ENCODE measurements around the gene GPC5. TPM values are rescaled to one million over a fixed set of nuclear protein-coding genes. Genes with fewer than 3 reads are reported as not detected.

The GPC5 gene
- polyA plus RNA-seq, 10 donors, result 0.16 to 0.77 (median 0.26) TPM

DNA sequence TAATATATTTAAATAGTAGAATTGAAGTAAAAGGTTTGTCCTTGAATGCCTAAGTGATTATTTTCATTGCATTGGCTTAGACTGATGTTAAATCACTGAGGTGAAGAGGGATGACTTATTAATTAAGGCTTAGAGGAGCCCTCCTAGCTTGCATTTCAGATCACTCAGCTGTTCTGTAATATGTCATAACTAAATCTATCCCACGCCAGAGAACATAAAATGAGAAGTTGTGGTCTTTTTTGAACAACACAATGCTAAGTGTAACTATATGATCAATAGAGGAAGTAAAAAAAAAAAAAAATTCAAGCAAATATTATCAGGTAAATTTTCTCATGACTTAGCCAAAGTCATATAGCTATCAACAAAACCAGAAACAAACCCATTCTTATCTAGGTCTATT lies 752.2 kb downstream of the GPC5 start:
- no peak for DNase-seq

DNA sequence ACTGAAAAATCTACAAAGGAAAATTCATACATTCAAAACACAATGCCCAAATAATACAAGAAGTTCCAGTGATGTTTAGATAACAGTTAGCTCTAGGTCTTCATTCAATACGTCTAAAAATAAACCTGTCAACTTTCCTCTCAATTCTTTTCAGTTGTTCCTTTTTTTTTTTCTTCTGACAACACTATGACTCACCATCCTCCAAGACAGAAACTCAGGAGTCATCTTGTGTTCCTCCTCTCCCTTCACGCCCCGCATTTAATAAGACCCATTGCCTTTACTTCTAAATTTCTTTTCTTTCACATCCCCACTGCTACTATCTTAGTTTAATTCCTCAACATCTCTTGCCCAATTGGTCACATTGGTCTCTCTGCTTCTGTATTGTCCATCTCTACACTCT lies 759.9 kb downstream of the GPC5 start:
- no peak for DNase-seq

DNA sequence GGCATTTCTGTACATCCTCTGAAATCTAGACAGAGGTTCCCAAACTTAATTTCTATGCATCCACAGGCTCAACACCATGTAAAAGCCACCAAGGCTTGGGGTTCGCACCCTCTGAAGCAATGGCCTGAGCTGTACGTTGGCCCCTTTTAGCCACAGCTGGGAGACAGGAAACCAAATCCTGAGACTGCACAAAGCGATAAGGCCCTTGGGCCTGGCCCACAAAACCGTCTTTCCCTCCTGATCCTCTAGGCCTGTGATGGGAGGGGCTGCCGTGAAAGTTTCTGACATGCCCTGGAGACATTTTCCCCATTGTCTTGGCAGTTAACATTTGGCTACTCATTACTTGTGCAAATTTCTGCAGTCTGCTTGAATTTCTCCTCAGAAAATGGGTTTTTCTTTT lies 766.4 kb downstream of the GPC5 start:
- no peak for DNase-seq

DNA sequence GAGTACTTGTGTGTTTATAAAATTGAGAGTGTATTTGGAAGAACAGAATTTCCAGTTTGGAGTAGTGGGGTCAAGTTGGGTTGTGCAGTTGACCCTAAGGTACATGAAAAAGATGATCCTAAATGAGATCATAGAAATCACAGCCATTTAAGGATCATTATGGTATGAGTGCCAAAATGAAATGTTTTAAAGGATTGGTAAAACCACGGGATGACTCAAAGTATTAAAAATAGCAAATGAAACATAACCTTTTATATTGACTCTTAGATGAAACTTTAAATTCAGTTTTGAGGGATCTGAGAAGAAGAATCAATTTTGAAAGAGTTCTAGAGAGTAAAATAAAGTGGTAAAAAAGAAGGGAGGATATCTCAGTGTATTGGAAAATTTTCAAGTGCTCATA lies 773.8 kb downstream of the GPC5 start:
- DNase-seq, result peak in 1 of 3 donors; percentile 8

DNA sequence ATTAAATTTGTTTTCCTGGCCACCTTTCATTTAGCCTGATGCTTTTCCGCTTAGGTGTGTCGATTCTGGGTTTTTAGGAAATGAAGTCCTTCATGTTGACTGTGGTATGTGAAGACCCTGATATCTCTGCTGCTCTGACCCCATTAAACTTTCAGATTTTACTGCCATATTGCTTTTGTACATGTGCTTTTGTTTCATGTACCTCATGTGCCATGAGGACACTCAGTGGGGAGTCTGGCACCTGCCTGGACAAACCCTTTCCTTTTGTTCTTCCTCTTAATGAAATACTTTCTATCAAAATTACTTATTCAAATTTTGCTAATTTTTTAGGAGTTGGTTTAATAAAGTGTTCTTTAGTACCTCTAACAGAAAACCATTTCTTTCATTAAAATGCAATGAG lies 774.8 kb downstream of the GPC5 start:
- DNase-seq, result no peak

DNA sequence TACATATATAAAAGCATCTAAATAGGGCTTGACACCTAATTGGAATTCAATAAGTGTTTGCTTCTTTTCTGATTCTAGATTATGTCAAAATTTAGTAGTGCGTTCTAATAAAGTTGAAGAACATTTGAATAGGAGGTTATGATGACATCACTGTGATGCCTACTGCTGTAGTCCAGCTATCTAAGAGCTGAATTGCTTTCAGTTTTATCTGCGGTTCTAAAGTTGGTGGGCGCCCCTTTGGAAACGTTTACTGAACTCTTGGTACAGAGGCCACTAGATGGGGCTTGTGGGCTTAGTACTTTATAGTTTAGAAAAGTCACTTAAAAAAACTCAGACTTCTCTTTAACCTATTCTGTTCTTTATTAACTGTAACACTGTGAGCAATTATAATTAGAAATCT lies 776.9 kb downstream of the GPC5 start:
- DNase-seq, result peak; percentile 24 to 59 (median 34)

DNA sequence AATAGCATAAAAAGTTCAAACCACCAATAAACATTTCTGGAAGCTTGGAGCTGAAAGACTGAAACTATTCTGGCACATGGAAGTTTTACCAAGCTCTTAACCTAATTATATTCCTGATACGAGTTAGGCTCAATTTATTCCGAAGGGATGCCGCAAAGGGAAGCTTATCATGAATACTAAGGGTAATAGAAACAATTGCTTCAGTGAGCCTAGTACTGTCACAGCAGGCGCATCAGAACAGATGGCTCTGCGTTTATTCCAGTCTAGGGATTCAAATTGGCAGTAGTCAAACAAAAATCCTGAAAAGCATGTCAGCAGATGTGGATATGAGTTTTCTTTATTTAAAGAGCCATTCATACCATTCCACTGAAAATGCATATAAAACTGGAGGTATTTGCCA lies 779.5 kb downstream of the GPC5 start:
- peak; percentile 13 to 65 (median 27) for DNase-seq

DNA sequence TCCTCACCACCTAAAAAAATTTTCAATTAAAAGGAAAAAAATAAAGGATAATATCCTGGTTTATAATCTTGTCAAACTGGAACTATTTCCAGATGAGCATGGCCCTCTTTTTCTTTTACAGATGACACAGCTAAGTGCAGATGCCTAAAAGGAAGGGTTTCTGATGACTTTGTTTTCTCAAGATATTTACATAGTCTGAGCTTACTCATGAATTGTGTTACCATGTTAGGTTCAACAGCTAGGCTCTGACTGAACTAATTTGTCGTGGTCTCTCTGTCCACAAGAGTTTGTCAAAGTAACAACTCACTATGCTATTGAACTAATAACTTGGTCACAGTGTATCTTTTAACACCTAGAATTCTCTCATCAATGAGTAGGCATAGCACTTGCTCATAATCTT lies 780.8 kb downstream of the GPC5 start:
- no peak for DNase-seq

DNA sequence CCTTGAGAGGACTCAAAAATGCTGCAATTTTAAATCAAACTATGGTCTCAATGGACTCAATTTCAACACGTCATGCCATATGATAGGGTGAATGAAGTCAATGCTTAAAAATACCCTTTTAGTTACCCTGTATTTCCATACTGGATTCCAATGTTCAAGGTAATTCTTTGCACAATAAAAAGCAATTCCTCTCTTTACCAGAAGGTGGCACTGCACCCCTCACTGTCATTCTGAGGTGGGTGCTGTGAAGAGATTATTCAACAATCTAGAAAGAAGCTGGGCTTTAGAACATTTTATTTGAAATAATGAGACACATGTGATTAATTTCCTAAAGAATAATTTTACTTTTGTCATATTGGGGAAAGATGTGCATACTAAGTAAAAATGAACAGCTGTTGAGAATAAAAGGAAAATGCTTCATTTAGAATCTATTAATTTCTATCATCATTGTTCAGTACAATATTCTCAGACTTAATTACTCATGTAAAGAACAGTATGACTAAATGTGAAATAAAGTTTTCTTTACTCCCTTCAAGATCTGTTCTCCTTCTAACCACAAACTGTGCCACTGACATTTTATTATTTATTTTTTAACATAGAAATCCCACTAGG lies 789.1 kb downstream of the GPC5 start:
- peak; percentile 32 to 66 (median 48) for DNase-seq

DNA sequence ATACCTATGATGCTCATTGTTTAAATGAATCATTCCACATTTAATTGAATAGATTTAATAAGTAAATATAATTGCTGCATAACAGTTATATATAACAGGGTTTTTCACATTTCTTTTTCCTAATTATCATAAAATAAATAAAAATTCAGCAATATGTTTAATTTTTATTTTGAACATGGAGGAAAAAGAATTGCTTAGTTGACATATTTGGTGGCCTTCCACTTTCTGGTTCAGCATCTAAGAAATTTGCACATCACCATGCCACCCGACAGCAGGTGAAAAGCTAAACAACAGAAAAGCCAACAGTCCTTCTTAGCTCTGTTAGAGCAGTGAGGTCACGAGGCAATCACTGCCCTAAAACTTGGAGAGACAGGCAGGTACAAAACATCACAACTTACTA lies 790.2 kb downstream of the GPC5 start:
- no peak for DNase-seq

DNA sequence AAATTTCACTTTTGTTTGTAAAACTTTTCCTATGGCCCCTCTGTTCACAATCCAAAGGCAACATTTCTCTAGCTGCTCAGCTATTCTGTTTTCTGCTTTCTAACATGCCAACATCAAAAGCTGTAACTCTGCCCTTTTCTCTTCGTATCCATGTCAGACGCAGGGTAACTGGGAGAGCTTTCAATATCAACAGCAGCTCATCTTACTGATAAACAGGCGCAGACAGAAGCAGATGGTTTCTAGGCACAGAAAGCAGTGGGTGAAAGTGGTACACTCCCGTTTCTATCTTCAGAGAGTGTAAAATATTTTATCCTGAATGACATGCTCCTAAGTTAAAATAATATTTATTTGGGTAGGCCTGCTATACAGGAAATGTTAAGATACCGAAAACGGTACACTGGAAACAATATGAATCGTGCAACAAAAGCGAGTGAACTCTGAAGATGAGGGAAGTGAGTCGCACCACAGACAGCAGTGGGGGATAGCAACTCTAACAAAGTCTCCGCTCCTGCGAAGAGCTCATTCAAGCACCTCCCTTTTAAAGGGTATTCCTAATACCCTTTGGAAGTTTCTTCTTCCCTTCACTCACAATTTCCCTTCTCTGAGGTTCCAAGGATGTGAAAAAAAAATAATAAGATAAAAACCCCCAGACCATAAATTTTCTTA lies 798.3 kb downstream of the GPC5 start:
- DNase-seq, result no peak

DNA sequence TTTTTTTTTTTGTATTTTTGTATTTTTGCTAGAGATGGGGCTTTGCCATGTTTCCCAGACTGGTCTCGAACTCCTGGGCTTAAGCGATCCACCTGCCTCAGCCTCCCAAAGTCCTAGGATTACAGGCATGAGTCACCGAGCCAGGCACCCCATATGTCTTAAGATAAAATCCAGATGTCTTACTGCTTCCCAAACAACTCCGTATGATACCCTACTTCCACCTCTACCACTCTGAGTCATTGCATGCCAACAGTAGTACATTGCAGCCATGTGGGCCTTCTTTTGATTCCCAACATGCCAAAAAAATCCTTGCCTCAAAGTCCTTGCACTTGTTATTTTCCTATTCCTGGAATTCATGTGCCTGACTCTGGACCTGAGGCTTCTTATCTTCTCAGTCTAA lies 799.2 kb downstream of the GPC5 start:
- DNase-seq, result no peak

DNA sequence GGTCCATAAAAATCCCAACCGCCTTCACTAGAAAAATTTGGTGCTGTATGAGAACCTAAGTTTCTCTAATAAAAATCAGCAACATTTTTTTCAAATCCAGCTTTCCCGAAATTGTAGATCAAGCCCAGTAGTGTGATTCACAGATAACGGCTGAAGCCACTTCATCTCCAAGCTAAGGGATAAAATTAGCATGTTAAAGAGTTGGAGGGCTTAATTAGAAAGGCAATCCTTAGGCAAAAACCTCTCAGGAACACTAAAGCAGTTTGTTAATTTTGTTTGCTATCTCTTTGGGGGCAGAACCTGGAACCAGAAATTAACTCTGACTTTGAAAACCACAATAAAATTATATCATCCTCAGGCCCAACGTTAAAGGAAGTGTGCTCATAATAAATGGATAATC lies 820.2 kb downstream of the GPC5 start:
- no peak for DNase-seq

DNA sequence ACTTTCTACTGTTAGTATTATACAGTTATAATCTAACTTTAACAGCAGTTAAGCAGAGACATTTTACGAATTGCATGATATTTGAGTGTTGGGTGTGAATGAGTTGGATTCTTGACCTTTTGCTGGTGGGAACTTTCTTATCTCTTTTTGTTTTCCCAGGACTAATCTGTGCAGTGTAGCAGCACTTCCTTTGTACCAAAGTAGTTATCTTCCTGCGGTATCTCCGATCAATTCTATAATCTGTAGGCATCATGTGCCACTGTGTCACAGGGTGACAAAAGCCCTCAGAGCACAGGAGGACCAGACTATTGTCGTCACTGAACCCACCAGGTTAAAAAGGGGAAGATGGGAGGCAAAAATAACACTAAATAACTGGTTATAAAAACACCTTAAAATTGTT lies 823.5 kb downstream of the GPC5 start:
- no peak for DNase-seq

DNA sequence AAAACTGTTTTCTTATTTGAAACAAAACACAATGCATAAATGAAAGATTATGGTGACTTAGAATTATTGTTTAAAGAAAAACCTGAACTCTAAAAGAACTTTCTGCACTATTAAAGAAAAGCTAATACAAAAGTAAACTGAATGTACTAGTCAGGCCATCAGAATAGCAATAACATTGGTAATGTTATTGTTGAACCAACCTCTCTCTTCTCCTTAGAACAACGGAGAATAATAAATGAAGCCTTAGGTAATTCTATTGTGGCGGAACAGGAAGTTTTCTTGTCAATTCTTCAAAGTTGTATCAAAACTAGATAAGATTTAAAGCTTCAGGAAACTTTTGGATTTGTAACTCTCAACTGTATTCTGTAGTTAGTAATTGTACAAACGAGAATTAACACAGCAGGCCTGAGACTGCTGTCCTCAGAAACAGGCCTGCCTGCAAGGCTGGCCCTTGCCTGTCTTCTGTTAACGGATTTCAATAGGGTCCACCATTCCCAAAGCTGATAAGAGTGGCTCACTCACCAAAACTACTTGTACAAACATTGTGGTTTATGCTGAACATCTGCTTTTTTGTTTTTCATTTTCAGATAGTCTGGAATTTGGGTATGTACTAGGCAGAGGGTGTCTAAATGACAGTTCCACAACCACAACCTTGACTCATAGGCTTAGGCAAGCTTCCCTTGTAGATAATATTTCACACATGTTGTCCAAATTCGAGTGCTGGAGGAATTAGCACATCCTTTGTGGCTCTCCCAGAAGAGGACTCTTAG lies 825.8 kb downstream of the GPC5 start:
- peak in 2 of 3 donors; percentile 24 to 72 for DNase-seq

DNA sequence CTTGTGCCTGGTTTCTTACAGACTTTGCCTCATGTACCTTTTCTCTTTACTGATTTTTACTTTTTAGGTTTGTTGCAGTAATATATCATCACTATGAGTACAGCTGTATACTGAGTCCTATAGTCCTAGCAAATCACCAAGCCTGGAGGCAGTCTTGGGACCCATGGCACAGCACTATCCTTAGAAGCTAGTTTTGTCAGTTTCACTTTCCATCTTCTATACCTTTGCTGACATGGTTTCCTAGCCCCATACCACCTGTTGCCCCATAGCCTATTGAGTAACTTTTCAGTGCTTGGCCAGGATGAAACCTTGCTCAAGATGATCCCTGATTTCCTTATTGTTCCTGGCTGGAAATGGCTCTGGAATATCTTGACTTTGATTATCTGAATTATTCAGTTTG lies 826.4 kb downstream of the GPC5 start:
- no peak for DNase-seq

DNA sequence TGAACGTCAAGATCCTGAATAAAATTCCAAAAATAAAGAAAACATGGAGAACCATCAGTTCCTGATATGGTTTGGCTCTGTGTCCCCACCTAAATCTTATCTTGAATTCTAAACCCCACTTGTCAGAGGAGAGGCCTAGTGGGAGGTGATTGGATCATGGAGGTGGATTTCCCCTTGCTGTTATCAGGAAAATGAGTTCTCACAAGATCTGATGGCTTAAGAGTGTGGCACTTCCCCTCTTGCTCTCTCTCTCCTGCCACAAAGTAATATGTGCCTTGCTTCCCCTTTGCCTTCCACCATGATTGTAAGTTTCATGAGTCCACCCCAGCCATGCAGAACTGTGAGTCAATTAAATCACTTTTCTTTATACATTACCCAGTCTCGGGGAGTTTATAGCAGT lies 827.4 kb downstream of the GPC5 start:
- no peak for DNase-seq

DNA sequence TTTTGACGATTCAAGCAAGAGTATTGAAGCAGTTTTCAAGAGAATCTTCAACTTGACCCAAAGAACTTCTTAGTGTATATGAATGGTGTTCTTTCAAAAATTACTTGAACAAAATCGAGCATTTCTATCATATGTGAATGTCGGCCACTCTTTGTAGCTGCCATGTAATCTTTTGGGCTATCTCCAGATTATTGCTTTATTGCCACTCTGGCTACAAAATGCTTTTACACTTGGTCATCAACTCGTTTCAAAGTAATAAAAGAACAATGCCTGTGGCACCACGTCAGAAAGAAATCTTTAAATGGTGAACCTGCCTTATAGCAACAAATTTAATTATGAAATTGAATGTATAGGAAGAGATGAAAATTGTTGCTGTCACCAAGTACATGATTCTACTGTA lies 834.5 kb downstream of the GPC5 start:
- no peak for DNase-seq

DNA sequence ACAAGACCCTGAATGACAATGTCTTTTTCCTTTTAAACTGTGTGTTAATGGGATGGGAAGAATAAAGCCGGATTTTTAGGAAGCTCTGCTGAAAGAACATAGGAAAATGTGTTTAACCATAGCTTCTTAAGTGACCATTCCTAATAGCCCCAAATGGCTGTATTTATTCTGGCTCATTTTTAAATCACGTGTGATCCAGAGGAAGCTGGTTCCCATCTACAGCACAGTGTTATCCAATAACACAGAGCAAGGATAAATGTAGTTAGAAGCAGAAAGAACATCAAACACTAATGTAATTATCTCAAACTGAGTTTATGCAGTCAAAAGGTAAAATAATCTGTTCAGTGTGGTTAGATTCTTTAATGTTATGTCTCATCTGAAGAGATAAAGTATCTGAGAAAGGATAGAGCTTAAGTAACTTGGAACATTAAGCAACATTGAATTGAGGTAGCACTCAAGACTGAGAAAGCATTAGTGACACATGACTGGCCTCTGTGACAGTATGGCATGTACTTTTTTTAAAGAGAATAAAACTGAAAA lies 853.3 kb downstream of the GPC5 start:
- DNase-seq, result no peak

DNA sequence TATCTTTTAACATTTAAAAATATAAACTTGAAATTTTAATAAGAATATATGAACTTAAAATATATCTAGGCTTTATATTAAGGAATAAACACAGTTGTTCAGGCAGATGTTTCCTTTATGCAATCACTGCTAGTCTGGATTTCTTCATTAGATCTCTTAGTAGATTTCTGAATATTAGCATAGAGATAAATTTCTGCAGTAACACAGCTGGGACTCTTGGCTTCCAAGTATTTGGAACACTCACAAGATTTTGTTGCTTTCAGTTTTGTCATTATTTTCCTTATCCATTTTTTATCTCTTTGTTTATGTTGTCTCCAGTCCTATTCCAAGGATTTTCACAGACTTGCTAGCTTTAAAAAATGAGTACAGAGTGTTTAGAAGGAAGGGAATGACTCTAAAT lies 857.1 kb downstream of the GPC5 start:
- peak; percentile 58 to 78 (median 61) for DNase-seq

DNA sequence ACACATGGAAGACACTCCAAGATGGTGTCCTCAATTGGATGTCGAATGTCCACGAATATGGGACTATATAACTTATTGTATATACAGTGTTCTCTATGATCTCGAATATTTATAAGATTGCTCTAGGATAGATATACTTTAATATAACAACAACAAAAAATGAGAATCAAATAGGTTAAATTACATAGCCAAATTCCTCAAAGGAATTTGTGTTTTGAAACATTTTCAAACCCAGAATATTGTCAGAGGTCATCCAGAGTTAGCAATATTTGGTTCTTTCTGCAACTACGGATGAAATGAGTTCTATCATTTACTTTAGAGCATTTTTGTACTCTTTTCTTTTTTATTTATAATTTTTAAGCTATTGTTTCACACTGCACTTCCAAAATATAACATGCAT lies 857.8 kb downstream of the GPC5 start:
- peak in 2 of 3 donors; percentile 19 to 40 for DNase-seq

DNA sequence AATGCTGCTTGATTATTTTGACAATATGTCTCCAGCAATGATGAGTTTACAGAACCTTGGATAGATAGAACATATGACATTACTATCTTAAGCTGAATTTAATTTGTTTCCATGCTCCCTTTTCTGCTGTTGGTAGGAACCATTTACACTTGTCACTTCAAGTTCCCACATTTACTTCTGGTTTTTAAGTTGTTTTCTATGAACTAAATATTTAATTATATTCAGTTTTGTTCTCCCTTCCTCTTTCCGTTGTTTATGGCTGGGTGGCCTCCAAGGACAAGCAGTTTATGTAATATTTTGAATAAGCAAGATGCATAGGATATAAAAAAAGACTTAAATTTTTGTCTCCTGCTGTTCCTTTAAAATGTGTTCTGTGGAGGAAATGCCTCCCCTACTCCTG lies 860.6 kb downstream of the GPC5 start:
- no peak for DNase-seq

DNA sequence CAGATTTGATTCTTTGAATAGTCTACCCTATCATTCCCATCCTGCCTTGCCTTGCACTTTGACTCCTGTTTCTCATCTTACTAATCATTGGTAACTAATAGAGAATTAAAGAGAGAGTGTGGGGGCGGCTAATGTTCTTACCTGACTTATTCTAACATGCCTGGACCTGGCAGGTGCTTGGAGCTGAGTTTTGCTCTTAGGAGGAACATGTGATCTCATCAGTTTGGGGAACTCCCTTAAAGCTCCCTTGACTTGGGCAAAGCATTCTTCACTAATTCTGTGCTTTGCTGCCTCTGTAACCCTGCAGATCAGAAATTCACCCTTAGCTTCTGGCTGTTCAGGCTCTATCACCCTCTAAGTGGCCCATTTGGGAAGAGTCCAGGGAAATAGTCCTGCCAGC lies 861.1 kb downstream of the GPC5 start:
- DNase-seq, result no peak

All from muscle of back (tissue), 11 donors.